K562 (cell line): ENCODE measurements around the gene RIN3. TPM values are rescaled to one million over a fixed set of nuclear protein-coding genes. Genes with fewer than 3 reads are reported as not detected.

Experiments used
- ATAC-seq: fragments of 200-7000 bp; cut with Tn5 transposase; 3 replicates; pipeline ENCODE4 v1.9.1; 2020; ENCODE audit warnings: moderate library complexity
- BruUV-seq: library from RNA; stranded (reverse); fragments of 400-500 nt; replicated peaks from 2 replicates; lab custom pipeline; 2021; lab: Mats Ljungman, UMichigan
- CTCF ChIA-PET: fragments of 300-600 bp; formaldehyde crosslinking; extraction: SDS; loops from one replicate; lab custom pipeline; 2021; ENCODE audit warnings: low intra/inter-chr PET ratio; lab: Yijun Ruan, JAX
- POLR2A ChIA-PET: fragments of 300-600, 350-650 bp; sonication (Branson Sonifier 250); formaldehyde crosslinking; extraction: SDS; loops from one replicate; lab custom pipeline; 2021; ENCODE audit warnings: antibody characterized with exemption, inconsistent platforms; lab: Yijun Ruan, JAX
- DNase-seq, 4 experiments: peaks; one replicate each; pipeline versions ENCODE4 v3.0.0 to v3.0.0-alpha.2; 2011 to 2018; ENCODE audit warnings: low spot score in 3 of 4, mixed read lengths in 3 of 4; ENCODE audit errors: extremely low read depth in 1 of 4
- FAIRE-seq: peaks from 2 replicates; lab custom pipeline; 2011; peaks lifted over from hg19 to GRCh38; lab: Jason Lieb, UNC
- H2AFZ ChIP-seq: 2 replicates; pipeline ENCODE4 v1.6.0; 2011; ENCODE audit warnings: low read depth, low read length, control low read depth, inconsistent platforms
- H3K27ac ChIP-seq: fragments of 200-600 bp; 3 replicates; pipeline ENCODE4 v1.8.0; 2011; ENCODE audit warnings: low read depth, mild to moderate bottlenecking, control low read depth, inconsistent platforms, low read length, moderate library complexity, mixed read lengths; ENCODE audit errors: extremely low read depth
- H3K27me3 ChIP-seq, 2 experiments: fragments of 300-600 bp in 1 of 2; 2 replicates in 1 of 2; 3 replicates in 1 of 2; pipeline versions ENCODE4 v1.6.0 to v1.8.0; 2011; ENCODE audit warnings: inconsistent platforms in 2 of 2, low read length in 2 of 2, mild to moderate bottlenecking in 1 of 2, mixed read lengths in 1 of 2, moderate library complexity in 1 of 2; ENCODE audit not compliant: control insufficient read depth in 2 of 2, insufficient read depth in 2 of 2
- H3K36me3 ChIP-seq: fragments of 300-600 bp; 3 replicates; pipeline ENCODE4 v1.8.0; 2011; ENCODE audit warnings: mild to moderate bottlenecking, low read length, inconsistent platforms; ENCODE audit not compliant: control insufficient read depth, insufficient read depth
- H3K4me1 ChIP-seq, 2 experiments: fragments of 200-600 bp in 1 of 2; replicated peaks in 1 of 2; 2 replicates in 1 of 2; 3 replicates in 1 of 2; pipeline versions ENCODE4 v1.5.1 to v1.8.0; 2011; ENCODE audit warnings: inconsistent platforms in 2 of 2, low read length in 2 of 2, mild to moderate bottlenecking in 1 of 2, mixed read lengths in 1 of 2, moderate library complexity in 1 of 2; ENCODE audit not compliant: control insufficient read depth in 2 of 2, insufficient read depth in 2 of 2
- H3K4me2 ChIP-seq: 2 replicates; pipeline ENCODE4 v1.6.1; 2011; ENCODE audit warnings: low read length, control low read depth, inconsistent platforms, mixed read lengths; ENCODE audit not compliant: insufficient read depth
- H3K4me3 ChIP-seq: fragments of 200-600 bp; sonication (generic), shearing (Covaris generic); 2 replicates; pipeline ENCODE4 v1.5.1; 2016; ENCODE audit warnings: control low read depth, inconsistent platforms
- H3K79me2 ChIP-seq: fragments of 200-600 bp; 3 replicates; pipeline ENCODE4 v1.8.0; 2011; ENCODE audit warnings: low read length, inconsistent platforms; ENCODE audit not compliant: control insufficient read depth, insufficient read depth
- H3K9ac ChIP-seq, 2 experiments: 2 replicates each; pipeline versions ENCODE4 v1.6.0 to v1.6.1; 2011; ENCODE audit warnings: low read depth in 2 of 2, low read length in 2 of 2, control low read depth in 1 of 2, inconsistent platforms in 1 of 2, mild to moderate bottlenecking in 1 of 2, mixed read lengths in 1 of 2; ENCODE audit not compliant: insufficient read depth in 1 of 2
- H3K9me1 ChIP-seq: one replicate; pipeline ENCODE4 v1.6.0; 2011; ENCODE audit warnings: inconsistent platforms, mild to moderate bottlenecking, low read length, moderate library complexity; ENCODE audit not compliant: control insufficient read depth, insufficient read depth
- H3K9me3 ChIP-seq: replicated peaks from 2 replicates; pipeline ENCODE4 v1.5.1; 2011; ENCODE audit warnings: low read depth, low read length, inconsistent platforms; ENCODE audit not compliant: control insufficient read depth, insufficient read depth
- H4K20me1 ChIP-seq: replicated peaks from 2 replicates; pipeline ENCODE4 v1.6.1; 2011; ENCODE audit warnings: low read length, inconsistent platforms, mixed read lengths; ENCODE audit not compliant: control insufficient read depth, insufficient read depth
- ATF7 ChIP-seq: fragments of 450-650 bp; IDR thresholded peaks from 2 replicates; pipeline ENCODE4 v1.7.1; 2014; ENCODE audit warnings: mild to moderate bottlenecking, moderate library complexity
- C11orf30 ChIP-seq: fragments of 450-650 bp; IDR thresholded peaks from 2 replicates; pipeline ENCODE4 v1.6.1; 2016; ENCODE audit warnings: low read depth, mild to moderate bottlenecking
- NCOA6 ChIP-seq: fragments of 450-650 bp; IDR thresholded peaks from 2 replicates; pipeline ENCODE4 v1.6.1; 2017; ENCODE audit warnings: mild to moderate bottlenecking
- SIRT6 ChIP-seq: IDR thresholded peaks from one replicate; pipeline ENCODE4 v1.6.1; 2012; ENCODE audit warnings: low read depth, mild to moderate bottlenecking, control low read depth, inconsistent platforms, low read length, moderate library complexity
- SRF ChIP-seq, 2 experiments: fragments of 250-450, 450-650 bp in 1 of 2; sonication (Bioruptor Pico) in 1 of 2; sonication (generic) in 1 of 2; formaldehyde crosslinking; IDR thresholded peaks; 2 replicates each; pipeline versions ENCODE4 v1.5.0 to v1.5.1; 2020 to 2022; ENCODE audit warnings: mild to moderate bottlenecking in 1 of 2, missing genetic modification reagents in 1 of 2
- SRSF3 ChIP-seq: fragments of 200-400 bp; formaldehyde crosslinking; IDR thresholded peaks from 2 replicates; pipeline ENCODE4 v1.6.1; 2016; ENCODE audit warnings: mild to moderate bottlenecking, low read length, moderate library complexity; ENCODE audit not compliant: insufficient read depth
- TEAD1 ChIP-seq, 2 experiments: fragments of 450-650 bp in 1 of 2; sonication (generic) in 1 of 2; formaldehyde crosslinking; IDR thresholded peaks; 2 replicates each; pipeline versions ENCODE4 v1.4.0 to v1.8.0; 2020 to 2022; ENCODE audit warnings: mild to moderate bottlenecking in 2 of 2, missing genetic modification reagents in 1 of 2
- ZBTB8A ChIP-seq: fragments of 450-650 bp; IDR thresholded peaks from 2 replicates; pipeline ENCODE4 v1.6.1; 2018; ENCODE audit warnings: mild to moderate bottlenecking, moderate library complexity; ENCODE audit not compliant: partially characterized antibody
- WGBS: fragments of 100-300 bp; shearing (Covaris generic); methylation state at CpG from one replicate; pipeline ENCODE4 v1.1.6; 2016; ENCODE audit warnings: low coverage, mixed read lengths; ENCODE audit not compliant: insufficient coverage; ENCODE audit errors: missing lambda C conversion rate; 5-methylcytosine and 5-hydroxymethylcytosine counted together
- in situ Hi-C: fragments of 300-500 bp; cut with MboI; formaldehyde crosslinking; loops from 4 replicates; pipeline ENCODE4 v1.15.0; 2018; ENCODE audit warnings: inconsistent platforms, mixed read lengths
- intact Hi-C: fragments of 100-400 bp; cut with micrococcal nuclease; formaldehyde crosslinking; loops from 2 replicates; pipeline ENCODE4 v1.14.2; 2022
- polyA plus RNA-seq, 8 experiments: library from polyadenylated mRNA; depleted of rRNA in 4 of 8; stranded (reverse) in 5 of 8; unstranded in 3 of 8; fragments of >200 nt; fragmentation: Nextera tagmentation in 2 of 8; fragmentation: Illumina TruSeq in 1 of 8; extraction: Ambion mirVana in 2 of 8; extraction: Trizol in 1 of 8; gene quantifications; 2 replicates each; pipeline versions ENCODE4 v1.2.1 to v1.2.3, GENCODE V29; 2011 to 2014; ENCODE audit warnings: inconsistent platforms in 1 of 8, missing spikeins in 1 of 8
- total RNA-seq, 7 experiments: library from RNA; depleted of rRNA in 6 of 7; stranded (reverse); fragments of >200 nt in 6 of 7; fragmentation: Illumina TruSeq in 2 of 7; extraction: Trizol in 2 of 7; gene quantifications; 2 replicates each; pipeline versions ENCODE4 v1.2.1 to v1.2.3, GENCODE V29; 2011 to 2021; ENCODE audit warnings: low replicate concordance in 1 of 7

RIN3 gene
- total and polyA plus RNA-seq, 9 of the 15 experiments (the other 6 are each of a cell fraction or from before 2014, with no cell fraction given), result 0.01 to 0.49 (median 0.08) TPM; not detected in 5

GRCh38 chr14:92626041-92626440 lies 112.5 kb downstream of the RIN3 start:
- Histone ChIP-seq H3K4me2 (no peak overlapping the region), H3K4me1 (no peaks in the 10 kb centered on the region), H4K20me1 (no peaks in the 10 kb centered on the region), H3K27ac (no peak overlapping the region), H2AFZ (no peak overlapping the region), H3K4me3 (no peak overlapping the region), H3K9ac (no peak overlapping the region), H3K36me3 (no peaks in the 10 kb centered on the region), H3K79me2 (no peaks in the 10 kb centered on the region), H3K9me3 (no peaks in the 10 kb centered on the region; the same call in 1 of the 2 replicates), H3K27me3 (no peaks in the 10 kb centered on the region; a peak in 1 of 5 replicates), H3K9me1 (no peaks in the 10 kb centered on the region)
- in situ Hi-C loops (no loop called here), intact Hi-C loops (no loop called here)
- ChIA-PET POLR2A (no interaction called here), CTCF (no interaction called here)
- TF ChIP-seq NCOA6 (no peak), SIRT6 (no peak), SRF (CRISPR knock-in tag; IDR thresholded peaks at IDR 0.05) (no peak), TEAD1 (CRISPR knock-in tag; IDR thresholded peaks at IDR 0.05) (no peak), ATF7 (no peak), ZBTB8A (no peak), SRSF3 (no peak), C11orf30 (no peak)
- DNase-seq (no peak), ATAC-seq (no peak), FAIRE-seq (no peak)
- WGBS, result 0% methylated on average over 3 of the region's 3 CpGs
- no TSS peak for BruUV-seq
